OCI-LY3 (cell line): ENCODE measurements around the gene CACFD1.

Experiments
- EZH2phosphoT487 ChIP-seq: fragments of 200-600 bp; shearing (Covaris generic); IDR thresholded peaks from 2 replicates; pipeline ENCODE4 v1.6.1; 2018; ENCODE audit warnings: antibody characterized with exemption, mixed run types, low read depth
- TF ChIP-seq, protein P1 (sequence below): fragments of 200-600, 300-600 bp; sonication (generic); IDR thresholded peaks from 2 replicates; pipeline ENCODE4 v1.5.1; 2014; ENCODE audit warnings: antibody characterized with exemption, low read length, low read depth

DNA sequence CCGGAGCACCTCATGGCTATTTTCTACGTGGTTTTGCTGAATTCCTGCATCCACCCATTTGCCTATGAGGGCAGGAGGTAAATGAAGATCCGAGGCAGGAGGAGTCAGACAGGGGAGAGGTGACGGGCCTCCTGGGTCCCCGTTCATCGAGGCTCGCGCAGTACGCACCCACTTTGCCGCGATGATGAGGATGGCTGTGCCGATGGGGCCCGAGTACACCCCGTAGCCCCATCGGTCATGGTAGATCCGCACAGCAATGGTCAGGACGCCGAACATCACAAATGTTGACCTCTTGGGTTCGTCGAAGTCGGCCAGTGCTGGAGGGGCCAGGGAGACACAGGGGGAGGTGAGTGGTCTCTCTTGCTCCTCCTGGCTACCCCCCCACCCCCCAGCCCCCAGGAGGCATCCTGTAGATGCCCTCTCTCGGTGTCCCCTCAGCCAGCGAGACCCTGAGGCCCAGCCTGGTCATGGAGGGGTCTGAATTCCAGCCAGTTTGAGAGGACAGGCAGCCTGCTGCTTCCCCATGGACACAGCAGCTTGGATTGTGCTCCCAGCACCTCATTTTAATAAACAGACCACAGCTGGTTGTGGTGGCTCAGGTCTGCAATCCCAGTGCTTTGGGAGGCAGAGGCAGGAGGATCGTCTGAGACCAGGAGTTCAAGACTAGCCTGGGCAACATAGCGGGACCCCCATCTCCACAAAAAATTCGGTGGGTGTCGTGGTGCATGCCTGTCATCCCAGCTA lies 59.1 kb downstream of the CACFD1 start:
- TF ChIP-seq, protein P1, sequence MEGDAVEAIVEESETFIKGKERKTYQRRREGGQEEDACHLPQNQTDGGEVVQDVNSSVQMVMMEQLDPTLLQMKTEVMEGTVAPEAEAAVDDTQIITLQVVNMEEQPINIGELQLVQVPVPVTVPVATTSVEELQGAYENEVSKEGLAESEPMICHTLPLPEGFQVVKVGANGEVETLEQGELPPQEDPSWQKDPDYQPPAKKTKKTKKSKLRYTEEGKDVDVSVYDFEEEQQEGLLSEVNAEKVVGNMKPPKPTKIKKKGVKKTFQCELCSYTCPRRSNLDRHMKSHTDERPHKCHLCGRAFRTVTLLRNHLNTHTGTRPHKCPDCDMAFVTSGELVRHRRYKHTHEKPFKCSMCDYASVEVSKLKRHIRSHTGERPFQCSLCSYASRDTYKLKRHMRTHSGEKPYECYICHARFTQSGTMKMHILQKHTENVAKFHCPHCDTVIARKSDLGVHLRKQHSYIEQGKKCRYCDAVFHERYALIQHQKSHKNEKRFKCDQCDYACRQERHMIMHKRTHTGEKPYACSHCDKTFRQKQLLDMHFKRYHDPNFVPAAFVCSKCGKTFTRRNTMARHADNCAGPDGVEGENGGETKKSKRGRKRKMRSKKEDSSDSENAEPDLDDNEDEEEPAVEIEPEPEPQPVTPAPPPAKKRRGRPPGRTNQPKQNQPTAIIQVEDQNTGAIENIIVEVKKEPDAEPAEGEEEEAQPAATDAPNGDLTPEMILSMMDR: no peak
- no peak for TF ChIP-seq EZH2phosphoT487
